ENCODE data around the gene NRBP1. TPM values are rescaled to one million over a fixed set of nuclear protein-coding genes. Genes with fewer than 3 reads are reported as not detected.

NRBP1 gene
- total RNA-seq, 4 donors from 2014 or later: 66.6 to 89.6 (median 81.5) TPM

GRCh38 chr2:27400348-27401135, 27.9 kb upstream of the NRBP1 start:
- WGBS, 2 donors: 93 to 100% methylated on average over 2 of the region's 2 CpGs
- no peak for DNase-seq
- no peaks in the 10 kb centered on the region for H3K4me1 ChIP-seq
- intact Hi-C loops (cut with DNase I): no loop called here
- H3K27me3 ChIP-seq: no peaks in the 10 kb centered on the region
- H3K36me3 ChIP-seq: peaks cover 0 to 30% (median 0%) of the 10 kb centered on the region in 3 donors
- TF ChIP-seq CTCF (IDR thresholded peaks at IDR 0.05): no peak
- TF ChIP-seq POLR2A (IDR thresholded peaks at IDR 0.05): no peak
- H3K9me3 ChIP-seq: no peaks in the 10 kb centered on the region
- H3K27ac ChIP-seq: no peak overlapping the region
- no peak overlapping the region for H3K4me3 ChIP-seq

GRCh38 chr2:27407798-27408491, 20.5 kb upstream of the NRBP1 start:
- Histone ChIP-seq H3K27ac (peak overlapping the region in 3 of 4 donors; percentile 88 to 94 (median 91)), H3K9me3 (no peaks in the 10 kb centered on the region), H3K27me3 (no peaks in the 10 kb centered on the region), H3K4me1 (peaks cover 12 to 42% (median 20%) of the 10 kb centered on the region in 3 donors), H3K4me3 (peak overlapping the region; percentile 92 to 96 (median 96)), H3K36me3 (peaks cover 0 to 35% (median 0%) of the 10 kb centered on the region in 3 donors)
- DNase-seq: no peak
- no peak for TF ChIP-seq POLR2A (IDR thresholded peaks at IDR 0.05)
- peak in 5 of 6 experiments; percentile 48 to 69 (median 57) for TF ChIP-seq CTCF (IDR thresholded peaks at IDR 0.05)
- WGBS, 2 donors: 44 to 47% methylated on average over 16 of the region's 16 CpGs
- intact Hi-C loops (cut with DNase I): no loop called here

DNA sequence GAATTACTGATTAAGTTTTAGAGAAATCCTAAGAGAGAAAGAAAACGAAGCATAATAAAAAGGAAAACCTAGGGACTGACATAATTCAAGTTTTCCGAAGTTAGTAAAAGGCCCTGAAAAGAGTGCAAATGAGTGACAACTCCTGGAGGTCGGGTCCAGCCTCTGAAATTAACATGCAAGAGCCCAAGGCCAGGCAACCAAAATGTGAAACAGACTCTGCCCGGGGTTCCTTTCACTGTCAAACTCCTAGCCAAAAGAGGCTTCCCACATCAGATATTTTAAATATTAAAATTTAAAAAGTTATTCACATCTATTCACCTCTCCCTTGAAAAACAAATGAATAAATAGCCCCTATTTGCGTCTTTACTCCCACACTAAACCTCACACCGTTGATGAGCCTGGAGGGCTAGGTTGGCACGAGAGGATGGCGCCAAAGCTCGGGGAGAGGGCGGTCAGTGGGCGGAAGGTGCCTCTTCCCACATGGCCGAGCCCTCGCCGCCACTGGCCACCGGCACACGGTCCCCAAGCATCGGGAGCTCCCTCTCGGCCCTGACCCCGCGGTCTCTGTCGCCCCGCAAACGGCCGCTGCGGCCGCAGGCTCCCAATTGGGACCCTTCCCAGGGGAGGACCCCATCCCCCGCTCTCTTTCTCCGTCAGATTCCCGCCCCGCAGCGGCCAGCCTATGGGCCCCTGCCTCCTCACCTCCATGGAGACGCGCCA, 19.7 kb upstream of the NRBP1 start:
- DNase-seq: no peak
- Histone ChIP-seq H3K4me3 (peak overlapping the region; percentile 92 to 96 (median 96)), H3K4me1 (peaks cover 12 to 42% (median 20%) of the 10 kb centered on the region in 3 donors), H3K27ac (peak overlapping the region; percentile 88 to 94 (median 90)), H3K27me3 (no peaks in the 10 kb centered on the region), H3K9me3 (no peaks in the 10 kb centered on the region), H3K36me3 (peaks cover 0 to 28% (median 0%) of the 10 kb centered on the region in 3 donors)
- intact Hi-C loops (cut with DNase I): no loop called here
- TF ChIP-seq CTCF (IDR thresholded peaks at IDR 0.05) (no peak), POLR2A (IDR thresholded peaks at IDR 0.05) (no peak)
- 1 to 2% methylated on average over 13 to 14 of the region's 33 CpGs for WGBS, 2 donors

- peak; percentile 53 for DNase-seq
- Histone ChIP-seq H3K27me3 (no peaks in the 10 kb centered on the region), H3K27ac (peak within 1 kb of the TSS; percentile 88 to 94 (median 90)), H3K36me3 (peaks cover 0 to 23% (median 0%) of the 10 kb centered on the region in 3 donors), H3K4me1 (peaks cover 12 to 42% (median 20%) of the 10 kb centered on the region in 3 donors), H3K4me3 (peak within 1 kb of the TSS; percentile 92 to 96 (median 96)), H3K9me3 (no peaks in the 10 kb centered on the region)
- intact Hi-C loops (cut with DNase I): no loop called here
- WGBS, 2 donors: 0 to 4% methylated on average over 17 to 26 of the region's 82 CpGs
- TF ChIP-seq POLR2A (IDR thresholded peaks at IDR 0.05) (peak in 2 of 4 donors; percentile 25 to 67), CTCF (IDR thresholded peaks at IDR 0.05) (no peak)
Measured at GRCh38 chr2:27409321-27410073, 18.9 kb upstream of the NRBP1 start, which contains the start of gene PPM1G. TSS of gene PPM1G (minus strand) at chr2:27409591. CDS start at chr2:27409422, 169 bp downstream.

All from esophagus squamous epithelium (tissue), 5 donors.